Measurements from ENCODE around the gene PCNX3.

DNA sequence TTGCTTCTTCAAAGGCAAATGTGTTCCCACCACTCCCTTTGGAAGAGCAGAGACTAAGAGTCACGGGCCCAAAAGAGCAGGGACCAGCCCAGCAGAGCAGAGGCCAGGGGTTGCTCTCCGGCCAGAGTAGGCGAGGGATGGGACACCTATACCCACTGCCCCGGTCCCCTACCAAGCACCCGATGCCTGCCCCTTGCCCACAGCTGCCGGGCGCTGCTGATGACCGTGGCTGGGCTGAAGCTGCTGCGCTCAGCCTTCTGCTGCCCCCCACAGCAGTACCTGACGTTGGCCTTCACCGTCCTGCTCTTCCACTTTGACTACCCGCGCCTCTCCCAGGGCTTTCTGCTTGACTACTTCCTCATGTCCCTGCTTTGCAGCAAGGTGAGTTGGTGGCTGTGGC is 11.6 kb downstream of the PCNX3 start:
- TF ChIP-seq, protein P1, sequence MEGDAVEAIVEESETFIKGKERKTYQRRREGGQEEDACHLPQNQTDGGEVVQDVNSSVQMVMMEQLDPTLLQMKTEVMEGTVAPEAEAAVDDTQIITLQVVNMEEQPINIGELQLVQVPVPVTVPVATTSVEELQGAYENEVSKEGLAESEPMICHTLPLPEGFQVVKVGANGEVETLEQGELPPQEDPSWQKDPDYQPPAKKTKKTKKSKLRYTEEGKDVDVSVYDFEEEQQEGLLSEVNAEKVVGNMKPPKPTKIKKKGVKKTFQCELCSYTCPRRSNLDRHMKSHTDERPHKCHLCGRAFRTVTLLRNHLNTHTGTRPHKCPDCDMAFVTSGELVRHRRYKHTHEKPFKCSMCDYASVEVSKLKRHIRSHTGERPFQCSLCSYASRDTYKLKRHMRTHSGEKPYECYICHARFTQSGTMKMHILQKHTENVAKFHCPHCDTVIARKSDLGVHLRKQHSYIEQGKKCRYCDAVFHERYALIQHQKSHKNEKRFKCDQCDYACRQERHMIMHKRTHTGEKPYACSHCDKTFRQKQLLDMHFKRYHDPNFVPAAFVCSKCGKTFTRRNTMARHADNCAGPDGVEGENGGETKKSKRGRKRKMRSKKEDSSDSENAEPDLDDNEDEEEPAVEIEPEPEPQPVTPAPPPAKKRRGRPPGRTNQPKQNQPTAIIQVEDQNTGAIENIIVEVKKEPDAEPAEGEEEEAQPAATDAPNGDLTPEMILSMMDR (conservative IDR thresholded peaks at IDR 0.05 in 1 of 2, IDR thresholded peaks at IDR 0.05 in 1 of 2; ENCODE audit: low read depth in 1 of 2, low read length in 2 of 2): no peak
- TF ChIP-seq EZH2 (IDR thresholded peaks at IDR 0.05; ENCODE audit: low read length, missing control alignments): no peak
